Fibroblast of villous mesenchyme (primary cell): ENCODE data around the gene PSTPIP1. TPM values are rescaled to one million over a fixed set of nuclear protein-coding genes. Genes with fewer than 3 reads are reported as not detected.
A peak's percentile ranks its signal among the peaks of the same experiment; 100 is the strongest.

Experiments
- DNase-seq: peaks from one replicate; pipeline ENCODE4 v3.0.0-alpha.2; 2010; ENCODE audit warnings: low read depth
- H3K4me3 ChIP-seq: 2 replicates; pipeline ENCODE4 v1.5.1; 2011; ENCODE audit warnings: low read depth, mild to moderate bottlenecking, low read length
- CTCF ChIP-seq: IDR thresholded peaks from 2 replicates; pipeline ENCODE4 v1.5.1; 2012; ENCODE audit warnings: low read depth, mild to moderate bottlenecking, low read length; ENCODE audit not compliant: insufficient read depth
- total RNA-seq: library from RNA; depleted of rRNA; stranded (reverse); fragments of >200 nt; gene quantifications from 2 replicates; pipeline ENCODE4 v1.2.3, GENCODE V29; 2012

PSTPIP1 gene
- total RNA-seq, 1 donor: not detected

- no peak for TF ChIP-seq CTCF
- no peak overlapping the region for H3K4me3 ChIP-seq
- no peak for DNase-seq
These were observed 24.0 kb downstream of the PSTPIP1 start for GRCh38 chr15:77018796-77019505.

GRCh38 chr15:77019521-77020331, 24.8 kb downstream of the PSTPIP1 start:
- no peak overlapping the region for H3K4me3 ChIP-seq
- TF ChIP-seq CTCF: no peak
- no peak for DNase-seq

GRCh38 chr15:77020348-77021087, 25.6 kb downstream of the PSTPIP1 start:
- no peak for TF ChIP-seq CTCF
- no peak for DNase-seq
- H3K4me3 ChIP-seq: no peak overlapping the region

- no peak overlapping the region for H3K4me3 ChIP-seq
- DNase-seq: no peak
- TF ChIP-seq CTCF: no peak
These were observed 26.2 kb downstream of the PSTPIP1 start for GRCh38 chr15:77021088-77021481.

GRCh38 chr15:77021803-77022381, 27.0 kb downstream of the PSTPIP1 start:
- peak; percentile 26 for DNase-seq
- H3K4me3 ChIP-seq: no peak overlapping the region
- no peak for TF ChIP-seq CTCF

- no peak overlapping the region for H3K4me3 ChIP-seq
- DNase-seq: no peak
- no peak for TF ChIP-seq CTCF
These were observed 28.0 kb downstream of the PSTPIP1 start for GRCh38 chr15:77022646-77023575.
